Measurements from ENCODE around the gene SELENOT.

DNA sequence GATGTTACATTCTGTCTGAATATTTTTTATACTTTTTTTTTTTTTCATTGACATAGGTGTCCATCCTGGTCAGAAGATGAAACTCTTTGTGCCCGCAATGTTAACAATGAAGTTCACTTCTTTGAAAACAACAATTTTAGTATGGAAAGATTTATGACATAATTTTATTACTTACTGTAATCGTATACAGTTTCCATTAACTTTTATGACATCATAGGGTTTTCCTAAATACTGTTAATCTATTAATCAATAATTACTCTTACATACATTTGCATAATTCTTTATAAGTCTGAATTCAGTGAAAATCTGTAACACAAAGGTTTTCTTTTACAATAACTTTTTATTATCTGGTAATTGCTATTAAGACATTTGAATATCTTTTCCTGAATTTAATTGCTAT, 38.9 kb upstream of the SELENOT start:
- TF ChIP-seq POLR2A (IDR thresholded peaks at IDR 0.05; ENCODE audit: control extremely low read depth in 1 of 2, low read depth in 2 of 2, low read length in 2 of 2): no peak
- TF ChIP-seq, protein P1, sequence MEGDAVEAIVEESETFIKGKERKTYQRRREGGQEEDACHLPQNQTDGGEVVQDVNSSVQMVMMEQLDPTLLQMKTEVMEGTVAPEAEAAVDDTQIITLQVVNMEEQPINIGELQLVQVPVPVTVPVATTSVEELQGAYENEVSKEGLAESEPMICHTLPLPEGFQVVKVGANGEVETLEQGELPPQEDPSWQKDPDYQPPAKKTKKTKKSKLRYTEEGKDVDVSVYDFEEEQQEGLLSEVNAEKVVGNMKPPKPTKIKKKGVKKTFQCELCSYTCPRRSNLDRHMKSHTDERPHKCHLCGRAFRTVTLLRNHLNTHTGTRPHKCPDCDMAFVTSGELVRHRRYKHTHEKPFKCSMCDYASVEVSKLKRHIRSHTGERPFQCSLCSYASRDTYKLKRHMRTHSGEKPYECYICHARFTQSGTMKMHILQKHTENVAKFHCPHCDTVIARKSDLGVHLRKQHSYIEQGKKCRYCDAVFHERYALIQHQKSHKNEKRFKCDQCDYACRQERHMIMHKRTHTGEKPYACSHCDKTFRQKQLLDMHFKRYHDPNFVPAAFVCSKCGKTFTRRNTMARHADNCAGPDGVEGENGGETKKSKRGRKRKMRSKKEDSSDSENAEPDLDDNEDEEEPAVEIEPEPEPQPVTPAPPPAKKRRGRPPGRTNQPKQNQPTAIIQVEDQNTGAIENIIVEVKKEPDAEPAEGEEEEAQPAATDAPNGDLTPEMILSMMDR (IDR thresholded peaks at IDR 0.05; ENCODE audit: control extremely low read depth in 1 of 3, insufficient read depth in 1 of 3, low read depth in 1 of 3, low read length in 3 of 3): no peak
- TF ChIP-seq YY1 (IDR thresholded peaks at IDR 0.05; ENCODE audit: low read depth, low read length): no peak
- no peak for TF ChIP-seq PHF8 (conservative IDR thresholded peaks at IDR 0.05; ENCODE audit: low read depth, low read length)
- no peak for TF ChIP-seq SAP30 (IDR thresholded peaks at IDR 0.05; ENCODE audit: insufficient read depth, insufficient replicate concordance, low read length)
- no peak for TF ChIP-seq POLR2AphosphoS5 (IDR thresholded peaks at IDR 0.05; ENCODE audit: low read depth, low read length)
- no peak for TF ChIP-seq EP300 (IDR thresholded peaks at IDR 0.05; ENCODE audit: borderline replicate concordance in 1 of 2, low read depth in 2 of 2, low read length in 2 of 2)
- no peak for TF ChIP-seq ZNF274 (IDR thresholded peaks at IDR 0.05; ENCODE audit: borderline replicate concordance, extremely low read depth, low read length)
- TF ChIP-seq, protein P2, sequence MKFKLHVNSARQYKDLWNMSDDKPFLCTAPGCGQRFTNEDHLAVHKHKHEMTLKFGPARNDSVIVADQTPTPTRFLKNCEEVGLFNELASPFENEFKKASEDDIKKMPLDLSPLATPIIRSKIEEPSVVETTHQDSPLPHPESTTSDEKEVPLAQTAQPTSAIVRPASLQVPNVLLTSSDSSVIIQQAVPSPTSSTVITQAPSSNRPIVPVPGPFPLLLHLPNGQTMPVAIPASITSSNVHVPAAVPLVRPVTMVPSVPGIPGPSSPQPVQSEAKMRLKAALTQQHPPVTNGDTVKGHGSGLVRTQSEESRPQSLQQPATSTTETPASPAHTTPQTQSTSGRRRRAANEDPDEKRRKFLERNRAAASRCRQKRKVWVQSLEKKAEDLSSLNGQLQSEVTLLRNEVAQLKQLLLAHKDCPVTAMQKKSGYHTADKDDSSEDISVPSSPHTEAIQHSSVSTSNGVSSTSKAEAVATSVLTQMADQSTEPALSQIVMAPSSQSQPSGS (IDR thresholded peaks at IDR 0.05; ENCODE audit: low read length): no peak
- no peak for TF ChIP-seq NRF1 (IDR thresholded peaks at IDR 0.05; ENCODE audit: low read depth, low read length)
